SK-N-SH treated with all-trans-retinoic acid at 6 μM for 48 hours (cell line): ENCODE results near the gene LIMK2.
"Not testable (repeated sequence)": the region's sequence is repeated elsewhere in the genome, so short reads cannot be mapped to it uniquely, and the experiment has no call there.

Source experiments
- ATAC-seq: fragments of 200-7000 bp; cut with Tn5 transposase; 3 replicates; pipeline ENCODE4 v1.9.1; 2020; ENCODE audit warnings: mild to moderate bottlenecking, moderate library complexity
- ARNTL ChIP-seq: fragments of 450-650 bp; formaldehyde crosslinking; IDR thresholded peaks from 2 replicates; pipeline ENCODE4 v1.5.0; 2020; ENCODE audit warnings: low read depth, mild to moderate bottlenecking, moderate library complexity, borderline replicate concordance
- BACH2 ChIP-seq: fragments of 250-450 bp; sonication (Bioruptor Pico); IDR thresholded peaks from 2 replicates; pipeline ENCODE4 v1.9.0; 2021; ENCODE audit warnings: mild to moderate bottlenecking, borderline replicate concordance
- CREB5 ChIP-seq: fragments of 250-450 bp; sonication (Bioruptor Pico); IDR thresholded peaks from 2 replicates; pipeline ENCODE4 v1.5.1; 2020; ENCODE audit warnings: low read depth, mild to moderate bottlenecking, moderate library complexity
- CSDC2 ChIP-seq: fragments of 250-450 bp; sonication (Bioruptor Pico); IDR thresholded peaks from 2 replicates; pipeline ENCODE4 v1.5.0; 2020; ENCODE audit warnings: mild to moderate bottlenecking, moderate library complexity
- CSRNP3 ChIP-seq: fragments of 250-450 bp; sonication (Bioruptor Pico); IDR thresholded peaks from 2 replicates; pipeline ENCODE4 v1.5.1; 2021; ENCODE audit warnings: mild to moderate bottlenecking, moderate library complexity
- ESRRG ChIP-seq: fragments of 250-450 bp; sonication (Bioruptor Pico); IDR thresholded peaks from 2 replicates; pipeline ENCODE4 v1.6.1; 2021; ENCODE audit warnings: mild to moderate bottlenecking
- GLIS3 ChIP-seq: fragments of 250-450 bp; sonication (Bioruptor Pico); IDR thresholded peaks from 2 replicates; pipeline ENCODE4 v1.5.0; 2020; ENCODE audit warnings: mild to moderate bottlenecking, moderate library complexity
- ISL1 ChIP-seq: fragments of 250-450 bp; sonication (Bioruptor Pico); IDR thresholded peaks from 2 replicates; pipeline ENCODE4 v2.1.2; 2022; ENCODE audit warnings: mild to moderate bottlenecking, moderate library complexity
- PATZ1 ChIP-seq: fragments of 250-450 bp; sonication (Bioruptor Pico); IDR thresholded peaks from 2 replicates; pipeline ENCODE4 v1.8.0; 2020; ENCODE audit warnings: mild to moderate bottlenecking, moderate library complexity, borderline replicate concordance
- POU6F1 ChIP-seq: fragments of 250-450 bp; sonication (Bioruptor Pico); IDR thresholded peaks from 2 replicates; pipeline ENCODE4 v1.8.0; 2021; ENCODE audit warnings: low read depth, mild to moderate bottlenecking, moderate library complexity, borderline replicate concordance
- PPARA ChIP-seq: fragments of 250-450 bp; sonication (Bioruptor Pico); IDR thresholded peaks from 2 replicates; pipeline ENCODE4 v1.5.0; 2020; ENCODE audit warnings: mild to moderate bottlenecking, borderline replicate concordance
- RARB ChIP-seq: fragments of 250-450 bp; sonication (Bioruptor Pico); IDR thresholded peaks from 2 replicates; pipeline ENCODE4 v1.8.0; 2021; ENCODE audit warnings: mild to moderate bottlenecking, moderate library complexity
- SNAI2 ChIP-seq: fragments of 250-450 bp; sonication (Bioruptor Pico); IDR thresholded peaks from 2 replicates; pipeline ENCODE4 v1.5.0; 2020; ENCODE audit warnings: mild to moderate bottlenecking, moderate library complexity
- TCF4 ChIP-seq: fragments of 250-450 bp; sonication (Bioruptor Pico); IDR thresholded peaks from 2 replicates; pipeline ENCODE4 v1.8.0; 2021; ENCODE audit warnings: mild to moderate bottlenecking, moderate library complexity, borderline replicate concordance
- TOX ChIP-seq: fragments of 250-450 bp; sonication (Bioruptor Pico); IDR thresholded peaks from 2 replicates; pipeline ENCODE4 v1.8.0; 2021; ENCODE audit warnings: mild to moderate bottlenecking, moderate library complexity, borderline replicate concordance
- TSHZ2 ChIP-seq: fragments of 250-450 bp; sonication (Bioruptor Pico); IDR thresholded peaks from 2 replicates; pipeline ENCODE4 v1.5.0; 2020; ENCODE audit warnings: mild to moderate bottlenecking, moderate library complexity
- ZC3H10 ChIP-seq: fragments of 250-450 bp; sonication (Bioruptor Pico); IDR thresholded peaks from 2 replicates; pipeline ENCODE4 v1.5.1; 2021; ENCODE audit warnings: mild to moderate bottlenecking, moderate library complexity
- ZFP3 ChIP-seq: fragments of 250-450 bp; sonication (Bioruptor Pico); IDR thresholded peaks from 2 replicates; pipeline ENCODE4 v1.5.0; 2020; ENCODE audit warnings: mild to moderate bottlenecking, moderate library complexity
- ZFP30 ChIP-seq: fragments of 450-650 bp; formaldehyde crosslinking; IDR thresholded peaks from 2 replicates; pipeline ENCODE4 v1.5.0; 2022; ENCODE audit warnings: mild to moderate bottlenecking, moderate library complexity
- ZNF565 ChIP-seq: fragments of 450-650 bp; formaldehyde crosslinking; conservative IDR thresholded peaks from 2 replicates; pipeline ENCODE4 v1.5.0; 2020; ENCODE audit warnings: low read depth, mild to moderate bottlenecking, moderate library complexity
- ZNF70 ChIP-seq: fragments of 450-650 bp; formaldehyde crosslinking; IDR thresholded peaks from 2 replicates; pipeline ENCODE4 v1.5.0; 2020; ENCODE audit warnings: mild to moderate bottlenecking, moderate library complexity
- ZNF8 ChIP-seq: fragments of 450-650 bp; formaldehyde crosslinking; IDR thresholded peaks from 2 replicates; pipeline ENCODE4 v1.5.0; 2020; ENCODE audit warnings: mild to moderate bottlenecking, moderate library complexity

The LIMK2 gene

GRCh38 chr22:31235081-31235480 is 23.0 kb downstream of the LIMK2 start:
- no peak for ATAC-seq
- TF ChIP-seq GLIS3 (no peak), ZNF8 (CRISPR knock-in tag) (no peak), ZNF70 (no peak), ISL1 (no peak), BACH2 (CRISPR knock-in tag) (no peak), ARNTL (no peak), TOX (CRISPR knock-in tag) (no peak), CSRNP3 (CRISPR knock-in tag) (no peak), ZFP3 (CRISPR knock-in tag) (no peak), PATZ1 (CRISPR knock-in tag) (no peak), RARB (CRISPR knock-in tag) (no peak), CSDC2 (CRISPR knock-in tag) (no peak), ESRRG (CRISPR knock-in tag) (no peak), TSHZ2 (CRISPR knock-in tag) (no peak), TCF4 (CRISPR knock-in tag) (no peak), PPARA (CRISPR knock-in tag) (no peak), ZC3H10 (CRISPR knock-in tag) (no peak), ZFP30 (CRISPR knock-in tag) (no peak), SNAI2 (CRISPR knock-in tag) (no peak)
- TF ChIP-seq, all 23 proteins: peak for 0

GRCh38 chr22:31236044-31236443 is 23.9 kb downstream of the LIMK2 start:
- ATAC-seq, result not testable (repeated sequence)

- no peak for ATAC-seq
These were observed 26.0 kb downstream of the LIMK2 start for GRCh38 chr22:31238057-31238456.

More at GRCh38 chr22:31238057-31238456, 26.0 kb downstream of the LIMK2 start:
- no peak for TF ChIP-seq CREB5 (CRISPR knock-in tag)
- no peak for TF ChIP-seq ZNF70
- no peak for TF ChIP-seq GLIS3
- no peak for TF ChIP-seq ZC3H10 (CRISPR knock-in tag)
- TF ChIP-seq ZFP30 (CRISPR knock-in tag), result no peak
- no peak for TF ChIP-seq ARNTL
- no peak for TF ChIP-seq TOX (CRISPR knock-in tag)
- no peak for TF ChIP-seq PPARA (CRISPR knock-in tag)
- TF ChIP-seq ZNF565 (CRISPR knock-in tag), result no peak
- no peak for TF ChIP-seq ZFP3 (CRISPR knock-in tag)
- no peak for TF ChIP-seq PATZ1 (CRISPR knock-in tag)
- no peak for TF ChIP-seq ZNF8 (CRISPR knock-in tag)
- TF ChIP-seq RARB (CRISPR knock-in tag), result no peak
- no peak for TF ChIP-seq TSHZ2 (CRISPR knock-in tag)
- no peak for TF ChIP-seq POU6F1 (CRISPR knock-in tag)
